GM12891 (cell line): ENCODE measurements around the gene FOXB1.

ENCODE experiments used
- DNase-seq: peaks from one replicate; pipeline ENCODE4 v3.0.0; 2011; ENCODE audit warnings: low spot score; ENCODE audit not compliant: insufficient read length
- FAIRE-seq: peaks from 2 replicates; lab custom pipeline; 2011; peaks lifted over from hg19 to GRCh38; lab: Jason Lieb, UNC
- PAX5 ChIP-seq: IDR thresholded peaks from 2 replicates; pipeline ENCODE4 v1.6.1; 2011; ENCODE audit warnings: low read length, moderate library complexity, mild to moderate bottlenecking; ENCODE audit not compliant: insufficient read depth, severe bottlenecking
- POLR2A ChIP-seq: IDR thresholded peaks from 2 replicates; pipeline ENCODE4 v1.6.1; 2011; ENCODE audit warnings: low read depth, low read length, control low read depth
- POLR2AphosphoS5 ChIP-seq: IDR thresholded peaks from 2 replicates; pipeline ENCODE4 v1.6.1; 2011; ENCODE audit warnings: low read depth, low read length, control low read depth
- POU2F2 ChIP-seq: IDR thresholded peaks from 2 replicates; pipeline ENCODE4 v1.6.1; 2011; ENCODE audit warnings: low read depth, mild to moderate bottlenecking, control low read depth, low read length, moderate library complexity
- SPI1 ChIP-seq: IDR thresholded peaks from 2 replicates; pipeline ENCODE4 v1.6.1; 2011; ENCODE audit warnings: low read depth, low read length, control low read depth
- TAF1 ChIP-seq: IDR thresholded peaks from 2 replicates; pipeline ENCODE4 v1.6.1; 2011; ENCODE audit warnings: low read depth, low read length, control low read depth

Gene FOXB1

GRCh38 chr15:60049948-60050347 lies 45.8 kb downstream of the FOXB1 start:
- FAIRE-seq (no peak), DNase-seq (no peak)
- TF ChIP-seq TAF1 (no peak), SPI1 (no peak), POLR2A (no peak)

GRCh38 chr15:60052796-60053195 lies 48.7 kb downstream of the FOXB1 start:
- no peak for FAIRE-seq

GRCh38 chr15:60054472-60054871 lies 50.4 kb downstream of the FOXB1 start:
- FAIRE-seq: no peak
- no peak for DNase-seq
- TF ChIP-seq PAX5: no peak
- TF ChIP-seq POU2F2: no peak
- TF ChIP-seq SPI1: no peak
- no peak for TF ChIP-seq TAF1
- no peak for TF ChIP-seq POLR2A
- TF ChIP-seq POLR2AphosphoS5: no peak

More at GRCh38 chr15:60052796-60053195, 48.7 kb downstream of the FOXB1 start:
- TF ChIP-seq POU2F2 (no peak), SPI1 (no peak), POLR2A (no peak), PAX5 (no peak), TAF1 (no peak), POLR2AphosphoS5 (no peak)
- no peak for DNase-seq
